Mucosa of gallbladder (tissue), 1 donor: Measurements from ENCODE around the gene TMCO2. TPM values are rescaled to one million over a fixed set of nuclear protein-coding genes. Genes with fewer than 3 reads are reported as not detected.

ENCODE experiments used
- DNase-seq: peaks from one replicate; pipeline ENCODE4 v3.0.0-alpha.2; 2020; ENCODE audit warnings: low spot score
- total RNA-seq: library from RNA; stranded (reverse); gene quantifications from one replicate; pipeline ENCODE4 v1.2.1, GENCODE V29; 2021
- donor health status: DM: no; HTN: no; CAD: no.

Gene TMCO2
- total RNA-seq, 1 donor from 2014 or later: not detected

DNA sequence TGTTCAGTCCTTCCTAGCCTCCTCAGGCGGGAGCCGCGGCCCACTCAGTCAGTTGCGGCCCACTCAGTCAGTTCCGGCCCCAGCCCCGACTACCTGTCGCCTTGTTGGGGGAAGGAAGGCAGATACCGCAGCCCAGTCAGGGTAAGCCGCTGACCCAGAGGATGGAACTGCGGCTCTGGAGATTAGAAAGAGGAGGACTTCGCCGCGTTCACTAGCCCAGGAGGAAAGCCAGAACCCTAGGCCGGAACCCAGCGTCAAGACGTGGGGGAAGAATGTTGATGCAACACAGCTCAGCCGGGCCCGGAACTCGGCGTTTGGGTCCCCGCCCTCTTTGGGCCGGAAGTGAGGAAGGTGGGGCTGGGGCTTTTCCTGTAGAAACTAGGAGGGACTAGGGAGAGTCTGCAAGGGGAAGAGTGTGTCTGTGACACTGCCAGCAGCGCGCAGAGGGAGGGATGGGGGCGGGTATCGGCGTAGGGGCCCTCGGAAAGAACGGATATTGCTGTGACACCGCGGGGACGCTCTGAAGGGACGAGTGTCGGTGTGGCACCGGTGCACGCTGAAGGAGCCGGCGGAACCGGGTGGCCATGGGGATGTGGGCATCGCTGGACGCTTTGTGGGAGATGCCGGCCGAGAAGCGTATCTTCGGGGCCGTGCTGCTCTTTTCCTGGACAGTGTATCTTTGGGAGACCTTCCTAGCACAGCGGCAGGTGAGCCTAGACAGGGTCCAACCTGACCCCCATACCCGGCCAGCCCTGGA is 10.1 kb downstream of the TMCO2 start, which contains the start of gene ZMPSTE24:
TSS of gene ZMPSTE24 (plus strand) at position 549 of the 757 bp plus-strand sequence. CDS start at position 585, 36 bp downstream.
- DNase-seq: peak; percentile 96

DNA sequence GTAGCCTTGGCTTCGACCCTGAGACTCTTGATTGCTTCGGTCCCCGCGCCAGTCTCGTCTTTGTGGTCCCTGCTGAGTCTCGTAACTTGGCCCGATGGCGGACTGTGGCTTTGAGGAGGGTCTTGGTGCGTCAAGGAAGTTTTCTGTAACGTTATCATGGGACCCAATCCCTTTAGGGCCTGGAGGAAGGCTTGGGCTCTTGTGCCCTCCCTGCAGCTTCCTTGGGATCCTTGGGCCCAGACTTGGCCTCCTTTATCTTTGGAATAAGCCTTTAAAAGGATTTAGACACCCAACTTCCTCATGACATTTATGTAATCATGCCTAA is 10.7 kb downstream of the TMCO2 start:
- no peak for DNase-seq

DNA sequence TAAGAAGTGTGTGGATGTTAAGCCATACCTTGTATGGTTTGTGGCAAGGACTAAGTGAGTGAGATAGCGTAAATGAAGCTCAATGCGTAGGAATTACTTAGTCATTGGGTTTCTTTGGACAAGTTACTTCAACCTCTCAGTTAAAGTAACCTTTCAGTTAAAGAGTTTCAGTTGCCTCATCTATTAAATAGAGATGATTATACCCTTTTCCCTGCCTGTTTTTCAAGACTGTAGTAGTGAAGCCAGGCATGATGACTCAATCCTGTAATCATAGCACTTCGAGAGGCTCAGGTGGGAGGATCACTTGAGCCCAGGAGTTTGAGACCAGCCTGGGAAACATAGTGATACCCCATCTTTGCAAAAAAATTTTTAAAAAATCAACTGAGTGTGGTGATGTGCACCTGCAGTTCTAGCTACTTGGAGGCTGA is 16.6 kb downstream of the TMCO2 start:
- DNase-seq: no peak

DNA sequence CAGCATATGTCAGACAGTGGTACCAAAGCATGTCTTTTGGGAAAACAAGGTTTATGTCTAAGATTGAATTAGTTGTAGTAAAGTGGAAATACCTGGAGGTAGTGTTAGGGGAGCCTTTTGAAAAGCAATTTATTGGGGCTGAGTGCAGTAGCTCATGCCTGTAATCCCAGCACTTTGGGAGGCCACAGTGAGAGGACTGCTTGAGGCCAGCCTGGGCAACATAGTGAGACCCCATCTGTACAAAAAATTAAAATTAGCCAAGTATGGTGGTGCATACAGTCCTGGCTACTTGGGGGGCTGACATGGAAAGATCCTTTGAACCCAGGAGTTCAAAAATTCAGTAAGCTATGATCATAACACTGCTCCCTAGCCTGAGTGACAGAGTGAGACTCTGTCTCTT is 17.6 kb downstream of the TMCO2 start:
- DNase-seq: no peak

DNA sequence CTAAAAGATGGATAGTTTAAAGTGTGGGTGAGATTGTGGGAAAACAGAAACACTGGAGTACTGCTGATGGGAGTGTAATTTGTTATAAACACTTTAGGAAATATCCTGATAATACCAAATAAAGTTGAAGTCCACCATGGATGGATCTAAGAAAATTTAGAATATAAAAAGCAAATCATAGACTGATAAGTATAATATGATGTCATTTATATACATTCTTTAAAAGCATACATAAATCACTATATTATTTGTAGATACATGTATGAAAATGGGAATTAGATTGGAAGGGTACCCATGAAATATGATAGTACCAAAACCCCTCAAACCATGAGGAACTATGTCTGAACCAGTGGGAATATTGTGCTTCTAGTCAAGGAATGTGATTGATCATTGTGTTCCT is 18.2 kb downstream of the TMCO2 start:
- DNase-seq: no peak

DNA sequence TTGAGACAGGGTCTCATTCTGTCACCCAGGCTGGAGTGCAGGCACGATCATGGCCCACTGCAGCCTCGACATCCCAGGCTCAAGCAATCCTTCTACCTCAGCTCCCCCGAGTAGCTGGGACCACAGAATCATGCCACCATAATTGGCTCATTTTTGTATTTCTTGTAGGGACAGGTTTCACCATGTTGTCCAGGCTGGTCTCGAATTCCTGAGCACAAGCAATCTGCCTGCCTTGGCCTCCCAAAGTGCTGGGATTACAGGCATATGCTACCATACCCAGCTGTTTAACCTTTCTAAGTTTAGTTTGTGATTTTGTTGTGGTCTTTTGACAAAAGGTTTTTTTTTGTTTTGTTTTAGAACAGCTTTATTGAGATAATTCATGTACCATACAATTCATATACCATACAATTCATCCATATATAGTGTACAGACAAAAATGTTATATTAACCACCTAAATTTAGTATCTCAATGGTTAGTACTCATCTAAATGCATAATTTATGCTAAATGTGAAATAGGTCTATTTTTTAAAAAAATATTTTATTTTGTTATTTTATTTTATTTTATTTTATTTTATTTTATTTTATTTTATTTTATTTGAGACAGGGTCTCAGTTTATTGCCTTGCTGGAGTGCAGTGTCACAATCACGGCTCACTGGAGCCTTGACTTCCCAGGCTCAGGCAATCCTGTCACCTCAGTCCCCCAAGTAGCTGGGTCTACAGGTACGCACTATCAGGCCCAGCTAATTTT is 19.2 kb downstream of the TMCO2 start:
- DNase-seq: no peak

DNA sequence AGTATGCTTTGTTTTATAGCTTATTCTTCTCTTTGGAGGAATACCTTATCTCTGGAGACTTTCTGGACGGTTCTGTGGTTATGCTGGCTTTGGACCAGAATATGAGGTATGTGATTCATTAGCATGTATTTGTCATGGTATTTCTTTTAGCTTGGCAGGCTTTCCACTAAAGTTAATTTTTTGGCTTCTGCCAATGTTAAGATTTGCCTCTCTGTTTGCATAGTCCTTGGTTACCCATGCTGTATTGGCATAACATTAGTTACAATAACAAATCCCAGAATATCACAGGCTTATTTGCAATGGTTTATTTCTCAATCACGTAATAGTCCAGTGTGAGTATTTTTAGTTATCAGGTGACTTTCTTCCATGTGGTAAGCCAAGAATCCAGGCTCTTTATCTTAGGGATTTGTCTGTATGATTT is 20.0 kb downstream of the TMCO2 start:
- DNase-seq: peak; percentile 60

DNA sequence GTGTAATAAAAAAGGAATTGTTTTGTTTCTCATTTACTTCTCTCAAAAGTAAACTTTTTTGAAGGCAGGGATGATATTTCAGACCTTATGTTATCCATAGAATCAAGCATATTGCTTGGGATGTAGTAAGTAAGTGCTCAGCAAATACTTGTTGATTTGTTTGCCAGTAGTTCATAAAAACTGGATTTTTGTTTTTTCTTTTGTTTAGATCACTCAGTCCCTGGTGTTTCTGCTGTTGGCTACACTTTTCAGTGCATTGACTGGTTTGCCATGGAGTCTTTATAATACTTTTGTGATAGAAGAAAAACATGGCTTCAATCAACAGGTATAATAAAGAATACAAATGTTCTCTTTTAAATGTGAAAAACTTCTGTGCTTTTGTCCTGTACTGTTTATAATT is 20.5 kb downstream of the TMCO2 start:
- no peak for DNase-seq

DNA sequence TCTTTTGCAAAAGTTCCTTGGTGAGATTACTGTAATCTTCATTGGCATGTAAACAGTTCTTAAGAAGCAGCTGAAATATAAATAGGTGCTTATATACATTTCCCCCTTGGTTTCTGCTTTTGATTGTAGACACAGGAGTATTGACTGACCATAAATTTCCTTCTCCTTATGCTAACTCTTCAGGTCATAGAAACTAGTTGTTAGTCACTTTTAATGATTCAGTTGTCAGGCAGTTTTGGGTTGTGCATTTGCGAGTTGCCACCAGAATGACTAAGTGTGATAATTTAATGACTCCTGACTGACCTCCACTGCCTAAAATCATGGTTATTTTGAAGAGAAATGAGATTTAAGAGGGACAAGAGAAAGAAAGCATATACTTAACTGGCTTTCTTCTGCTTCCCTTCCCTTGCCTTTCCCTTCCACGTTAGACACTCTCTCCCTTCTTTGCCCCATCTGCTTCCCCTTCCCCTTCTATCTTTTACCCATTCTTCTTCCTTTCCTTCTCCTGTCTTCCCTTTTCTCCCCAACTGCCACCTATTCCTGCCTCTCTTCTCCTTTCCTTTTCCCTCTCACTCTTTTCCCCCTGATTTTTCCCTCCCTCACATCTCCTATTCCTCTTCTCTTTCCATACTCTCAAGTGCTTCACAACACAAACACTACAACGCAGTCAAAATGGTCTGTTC is 22.6 kb downstream of the TMCO2 start:
- no peak for DNase-seq

DNA sequence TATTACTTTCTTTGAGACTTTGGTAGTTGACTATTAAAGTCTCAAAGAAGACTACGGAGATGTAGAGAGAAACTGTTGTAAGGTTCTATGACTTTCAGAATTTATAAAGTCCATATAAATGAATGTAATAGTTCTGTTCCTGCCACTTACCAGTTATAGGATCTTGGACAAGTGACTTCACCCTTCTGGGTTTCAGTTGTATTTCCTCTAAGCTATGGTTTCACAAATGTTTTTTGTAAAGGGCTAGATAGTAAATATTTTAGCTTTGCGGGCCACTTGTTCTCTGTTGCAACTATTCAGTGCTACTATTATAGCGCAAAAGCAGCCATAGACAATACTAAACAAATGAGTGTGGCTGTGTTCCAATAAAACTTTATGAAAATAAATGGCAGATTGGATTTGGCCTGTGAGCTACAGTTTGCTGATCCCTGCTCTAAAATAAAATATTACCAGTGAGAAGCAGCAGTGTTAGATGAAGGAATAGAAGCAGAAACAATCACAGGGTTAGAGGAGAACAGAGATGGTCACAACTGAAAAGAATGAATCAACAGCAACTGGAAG is 25.0 kb downstream of the TMCO2 start:
- DNase-seq: no peak

DNA sequence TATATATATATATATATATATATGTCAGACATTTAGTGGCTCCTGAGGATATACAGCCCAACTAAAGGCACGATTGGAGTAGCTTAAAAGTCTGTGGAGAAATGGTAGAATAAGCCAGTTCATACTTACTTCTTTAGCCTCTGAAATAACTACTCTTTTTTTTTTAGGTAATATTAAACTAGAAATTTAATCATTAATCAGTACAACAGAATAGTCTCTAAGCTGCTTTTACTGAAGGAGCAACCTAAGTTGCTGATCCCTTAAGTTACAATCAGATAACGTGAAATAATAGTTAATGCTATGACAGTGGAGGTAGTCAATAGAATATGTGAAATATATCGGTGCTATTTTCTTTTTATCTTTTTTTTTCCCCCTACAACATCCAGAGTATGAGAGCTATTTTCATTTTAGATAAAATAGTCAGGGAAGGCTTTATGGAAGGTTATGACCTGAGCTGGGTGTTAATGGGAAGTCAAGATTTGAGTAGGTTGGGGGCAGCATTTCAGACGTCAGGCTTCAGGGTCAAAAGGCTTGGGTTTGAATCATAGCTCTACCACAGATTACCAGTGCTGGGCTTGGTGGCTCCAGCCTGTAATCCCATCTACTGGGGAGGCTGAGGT is 25.9 kb downstream of the TMCO2 start:
- no peak for DNase-seq

DNA sequence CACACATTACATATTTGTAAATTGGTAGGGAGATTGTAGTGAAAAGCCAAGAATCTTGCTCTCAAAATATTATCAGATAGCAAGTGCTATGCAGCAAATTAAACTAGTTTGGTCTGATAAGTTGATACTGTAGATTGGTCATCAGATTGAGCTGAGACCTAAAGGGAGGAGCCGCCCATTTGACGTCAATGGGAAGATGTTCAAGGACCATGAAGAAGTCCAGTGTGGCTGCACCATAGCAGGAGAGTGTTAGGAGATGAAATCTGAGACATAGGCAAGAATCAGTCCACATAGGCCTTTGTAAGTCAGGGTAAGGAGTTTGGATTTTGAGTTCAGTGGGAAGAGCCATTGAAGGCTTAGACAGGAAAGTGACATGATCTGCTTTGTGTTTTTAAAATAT is 26.6 kb downstream of the TMCO2 start:
- DNase-seq: no peak

DNA sequence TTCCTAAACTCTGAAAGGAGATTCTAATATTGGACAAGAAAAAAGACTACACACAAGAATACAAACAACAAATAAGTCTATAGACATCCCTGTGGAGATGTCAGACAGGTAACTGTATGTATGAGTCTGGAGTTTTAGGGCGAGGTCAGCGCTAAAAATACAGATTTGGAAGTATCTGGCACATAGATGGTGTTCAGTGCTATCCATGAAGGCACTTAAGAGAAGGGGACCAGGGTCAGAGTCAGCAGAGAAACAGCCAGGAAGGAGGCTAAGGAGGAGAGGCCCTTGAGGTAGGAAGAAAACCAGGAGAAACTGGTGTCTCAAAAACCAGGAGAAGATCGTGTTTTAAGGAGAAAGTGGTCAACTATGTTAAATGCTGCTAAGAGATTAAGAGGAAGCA is 28.4 kb downstream of the TMCO2 start:
- DNase-seq: no peak

DNA sequence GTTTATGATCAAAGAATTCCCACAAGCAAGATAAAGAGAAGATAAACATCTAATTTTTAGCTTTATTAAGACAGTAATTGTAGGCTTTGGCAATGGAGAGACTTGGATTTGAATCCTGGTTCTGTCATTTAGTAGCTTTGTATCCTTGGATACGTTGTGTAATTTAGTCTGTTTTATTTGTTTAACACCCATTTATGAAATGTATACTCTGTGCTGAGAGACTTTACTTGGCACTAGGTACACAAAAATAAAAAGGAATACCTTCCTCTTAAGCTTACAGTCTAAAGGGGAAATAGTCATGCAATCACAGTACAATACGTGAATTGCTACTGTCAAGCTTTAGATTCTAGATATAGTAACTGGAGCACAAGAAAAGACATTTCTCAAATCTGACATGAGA is 34.1 kb downstream of the TMCO2 start:
- no peak for DNase-seq

DNA sequence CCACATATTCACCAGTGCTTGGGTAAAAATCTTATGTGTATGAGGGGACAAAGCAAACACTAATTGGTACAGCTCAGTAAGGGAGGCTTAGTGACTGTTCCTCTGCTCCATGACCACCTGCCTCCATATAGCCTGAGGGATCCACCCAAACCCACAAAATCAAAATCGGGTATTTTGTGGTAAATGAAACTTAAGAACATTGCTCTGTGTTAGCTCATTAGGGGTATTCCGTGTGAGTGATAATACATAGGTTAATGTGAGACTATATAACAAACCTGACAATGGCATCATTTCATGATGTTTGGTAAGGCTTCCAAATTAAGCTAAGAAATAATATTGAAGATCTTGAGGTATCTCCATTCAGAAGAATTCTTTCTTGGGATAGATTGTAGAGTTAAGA is 43.6 kb downstream of the TMCO2 start:
- no peak for DNase-seq

DNA sequence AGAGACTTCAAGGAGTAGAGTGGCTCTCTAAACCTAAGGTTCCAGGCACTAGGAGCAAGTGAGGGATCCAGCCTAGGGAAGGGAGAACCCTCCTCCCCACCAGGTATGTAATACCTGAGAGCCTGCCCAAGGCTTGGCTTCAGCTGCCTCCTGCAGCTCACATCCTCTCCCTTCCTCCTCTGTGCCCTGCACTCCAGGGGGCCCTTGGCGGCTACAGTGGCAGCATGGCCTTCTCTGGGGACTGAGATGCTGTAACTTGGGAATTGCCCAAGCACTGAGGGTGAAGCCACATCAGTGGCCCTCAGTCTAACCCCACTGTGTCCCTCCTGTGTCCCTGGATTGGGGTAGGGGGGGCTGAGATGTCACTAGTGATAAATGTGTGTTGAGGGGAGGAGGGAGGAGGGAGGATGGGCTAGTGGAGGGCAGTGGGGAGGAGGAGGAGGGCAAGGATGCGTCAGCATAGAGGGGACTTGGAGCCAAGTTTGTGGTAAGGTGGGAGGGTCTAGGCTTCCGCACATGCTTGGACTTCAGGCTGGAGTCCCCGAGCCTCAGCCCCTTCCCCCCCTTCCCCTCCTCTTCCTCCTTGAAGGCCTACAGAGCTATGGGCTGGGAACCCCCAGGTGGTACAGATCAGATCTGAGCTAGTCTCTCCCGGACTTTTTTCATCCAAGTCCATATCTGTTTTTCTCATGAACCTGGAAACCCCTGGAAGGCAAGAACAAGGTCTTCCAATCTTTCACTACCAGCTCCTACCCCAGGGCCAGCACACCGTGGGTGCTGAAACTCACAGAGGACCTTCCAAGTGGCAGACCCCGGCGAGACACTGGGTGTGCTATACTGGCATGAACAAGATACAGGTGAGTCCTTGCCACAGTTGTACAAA is 51.9 kb downstream of the TMCO2 start:
- no peak for DNase-seq

DNA sequence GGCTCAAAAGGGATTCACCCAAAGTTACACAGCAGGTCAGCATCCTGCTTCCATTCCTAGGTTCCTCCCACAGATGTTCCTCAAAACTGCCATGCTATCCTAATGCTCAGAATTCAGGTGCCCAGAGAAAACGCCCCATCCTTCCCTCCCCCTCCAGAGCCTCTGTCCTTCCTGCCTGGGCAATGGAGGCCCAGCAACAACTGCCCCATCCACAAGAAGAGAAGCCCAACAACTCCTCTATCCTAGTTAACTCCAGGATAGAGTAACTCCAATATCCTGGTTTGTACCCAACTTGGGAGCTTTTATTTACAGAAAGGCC is 52.5 kb downstream of the TMCO2 start:
- DNase-seq: no peak

DNA sequence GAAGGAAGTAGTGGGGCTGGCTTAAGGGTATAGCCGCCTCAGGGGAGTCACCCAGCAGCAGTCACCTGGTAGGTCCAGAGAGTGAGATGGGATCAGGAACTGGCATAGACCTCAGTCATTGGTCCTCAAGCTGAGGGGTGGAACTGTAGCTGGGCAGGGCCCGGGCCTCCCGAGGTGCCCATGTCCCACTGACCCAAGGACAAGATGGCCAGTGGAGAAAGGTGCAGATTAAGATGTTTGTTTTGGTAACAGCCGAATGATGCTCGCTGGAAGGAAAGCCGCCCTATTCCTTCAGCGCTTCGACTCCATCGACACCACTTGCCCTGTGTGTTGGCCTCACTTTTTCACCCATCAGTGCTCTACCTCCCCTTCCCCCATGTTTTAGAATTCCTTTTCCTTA is 52.9 kb downstream of the TMCO2 start:
- no peak for DNase-seq

DNA sequence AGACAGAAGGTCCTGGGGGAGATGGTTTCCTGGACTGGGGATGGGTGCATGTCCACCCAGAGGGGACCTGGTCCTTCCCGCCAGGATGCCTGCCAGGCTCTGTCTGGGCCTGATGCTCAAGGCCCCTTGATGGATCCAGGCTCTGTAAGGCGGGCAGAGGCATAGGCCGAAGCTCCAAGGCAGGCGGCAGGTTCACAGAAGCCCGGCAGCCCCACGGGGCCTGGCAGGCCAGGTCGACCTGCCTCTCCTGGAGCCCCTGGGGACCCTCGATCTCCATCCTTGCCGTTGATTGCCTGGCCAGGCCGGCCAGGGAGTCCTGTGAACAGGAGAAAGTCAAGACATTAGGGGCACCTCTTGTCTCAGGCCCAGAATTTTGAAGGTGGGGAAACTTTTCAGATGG is 53.3 kb downstream of the TMCO2 start:
- no peak for DNase-seq
